OCI-LY1 (cell line): ENCODE results near the gene AGPAT2.

Experiments used
- H2AFZ ChIP-seq: fragments of 200-600 bp; sonication (generic), shearing (Covaris generic); 2 replicates; pipeline ENCODE4 v1.6.0; 2014; ENCODE audit warnings: antibody characterized with exemption, mild to moderate bottlenecking, low read length
- H3F3A ChIP-seq: fragments of 200-600 bp; sonication (generic), shearing (Covaris generic); 2 replicates; pipeline ENCODE4 v1.6.0; 2014; ENCODE audit warnings: mild to moderate bottlenecking, antibody characterized with exemption, low read length, moderate library complexity; ENCODE audit not compliant: insufficient read depth
- H3K27ac ChIP-seq: fragments of 200-600 bp; sonication (generic); 2 replicates; pipeline ENCODE4 v1.5.1; 2014; ENCODE audit warnings: low read length, mixed run types, mild to moderate bottlenecking, low read depth; ENCODE audit not compliant: poor library complexity, severe bottlenecking
- H3K27me3 ChIP-seq: fragments of 200-600 bp; sonication (generic); 2 replicates; pipeline ENCODE4 v1.6.0; 2014; ENCODE audit warnings: antibody characterized with exemption, mild to moderate bottlenecking, low read length, moderate library complexity; ENCODE audit not compliant: insufficient read depth
- H3K36me3 ChIP-seq: fragments of 200-600 bp; sonication (generic); 2 replicates; pipeline ENCODE4 v1.6.1; 2014; ENCODE audit warnings: mild to moderate bottlenecking, antibody characterized with exemption, low read length, moderate library complexity, mixed read lengths; ENCODE audit not compliant: insufficient read depth
- H3K4me1 ChIP-seq: fragments of 200-600 bp; sonication (generic); 2 replicates; pipeline ENCODE4 v1.5.1; 2014; ENCODE audit warnings: mild to moderate bottlenecking, low read length, moderate library complexity; ENCODE audit not compliant: insufficient read depth, severe bottlenecking
- H3K4me2 ChIP-seq: fragments of 200-600 bp; sonication (generic), shearing (Covaris generic); 2 replicates; pipeline ENCODE4 v1.6.1; 2014; ENCODE audit warnings: low read length
- H3K4me3 ChIP-seq: fragments of 200-600 bp; sonication (generic); 2 replicates; pipeline ENCODE4 v1.5.1; 2014; ENCODE audit warnings: low read length, low read depth, mild to moderate bottlenecking, mixed read lengths; ENCODE audit not compliant: poor library complexity, severe bottlenecking
- H3K79me2 ChIP-seq: fragments of 200-600 bp; shearing (Covaris generic); 2 replicates; pipeline ENCODE4 v1.6.1; 2016; ENCODE audit warnings: mixed run types, low read length, mixed read lengths; ENCODE audit not compliant: insufficient read depth
- H3K9ac ChIP-seq: fragments of 200-600 bp; sonication (generic), shearing (Covaris generic); 2 replicates; pipeline ENCODE4 v1.6.1; 2014; ENCODE audit warnings: mild to moderate bottlenecking, low read length, mixed read lengths
- H3K9me2 ChIP-seq: fragments of 200-600 bp; sonication (generic), shearing (Covaris generic); 2 replicates; pipeline ENCODE4 v1.6.1; 2014; ENCODE audit warnings: low read depth, mild to moderate bottlenecking, low read length, mixed read lengths
- H3K9me3 ChIP-seq: fragments of 200-600 bp; shearing (Covaris generic); 2 replicates; pipeline ENCODE4 v1.6.1; 2014; ENCODE audit warnings: low read length, mixed read lengths
- H4K20me1 ChIP-seq: fragments of 200-600 bp; sonication (generic), shearing (Covaris generic); 2 replicates; pipeline ENCODE4 v1.6.0; 2016; ENCODE audit warnings: mild to moderate bottlenecking, low read length; ENCODE audit not compliant: insufficient read depth
- EZH2 ChIP-seq: fragments of 200-600 bp; sonication (generic), shearing (Covaris generic); IDR thresholded peaks from 2 replicates; pipeline ENCODE4 v1.8.0; 2017; ENCODE audit warnings: borderline replicate concordance, mixed run types, mild to moderate bottlenecking, antibody characterized with exemption, low read length, moderate library complexity, mixed read lengths
- TF ChIP-seq, protein P1 (sequence below): fragments of 200-600 bp; sonication (generic), shearing (Covaris generic); IDR thresholded peaks from 2 replicates; pipeline ENCODE4 v1.5.1; 2017; ENCODE audit warnings: mild to moderate bottlenecking, antibody characterized with exemption, low read length, moderate library complexity, mixed read lengths

AGPAT2 gene

DNA sequence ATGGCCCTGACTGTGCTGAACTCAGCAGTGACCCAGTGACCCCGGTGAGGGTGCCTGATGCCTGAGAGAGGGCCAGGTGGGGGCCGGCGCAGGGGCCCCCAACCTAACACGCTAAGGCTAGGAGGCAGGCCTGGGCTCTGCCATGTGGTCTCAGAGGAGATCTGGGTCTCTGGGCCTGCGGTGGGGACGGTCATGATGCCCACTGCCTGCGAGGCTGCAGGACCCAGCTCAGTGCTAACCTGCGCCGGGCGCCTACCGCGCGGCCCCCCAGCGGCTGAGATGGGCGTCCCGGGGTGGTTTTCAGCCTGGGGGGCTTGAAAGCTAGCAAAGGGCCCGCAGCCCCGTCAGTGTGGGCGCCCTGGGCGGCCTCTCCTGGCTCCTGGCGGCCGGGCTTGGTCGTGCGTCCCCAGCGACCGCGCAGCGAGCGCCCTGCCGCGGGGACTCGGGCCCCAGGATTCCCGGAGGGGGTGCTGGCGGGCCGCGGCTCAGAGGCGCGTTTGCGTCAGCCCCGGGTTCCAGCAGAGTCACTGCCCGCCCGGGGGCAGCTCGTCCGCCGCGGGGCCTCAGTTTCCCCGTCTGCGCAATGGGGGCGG lies 22.1 kb downstream of the AGPAT2 start:
- no peak overlapping the region for H2AFZ ChIP-seq
- H3F3A ChIP-seq = no peaks in the 10 kb centered on the region
- no peak overlapping the region for H3K9ac ChIP-seq
- H3K79me2 ChIP-seq = no peaks in the 10 kb centered on the region
- peak overlapping the region; percentile 32; the same call in 1 of the 2 replicates for H3K4me2 ChIP-seq
- TF ChIP-seq, protein P1, sequence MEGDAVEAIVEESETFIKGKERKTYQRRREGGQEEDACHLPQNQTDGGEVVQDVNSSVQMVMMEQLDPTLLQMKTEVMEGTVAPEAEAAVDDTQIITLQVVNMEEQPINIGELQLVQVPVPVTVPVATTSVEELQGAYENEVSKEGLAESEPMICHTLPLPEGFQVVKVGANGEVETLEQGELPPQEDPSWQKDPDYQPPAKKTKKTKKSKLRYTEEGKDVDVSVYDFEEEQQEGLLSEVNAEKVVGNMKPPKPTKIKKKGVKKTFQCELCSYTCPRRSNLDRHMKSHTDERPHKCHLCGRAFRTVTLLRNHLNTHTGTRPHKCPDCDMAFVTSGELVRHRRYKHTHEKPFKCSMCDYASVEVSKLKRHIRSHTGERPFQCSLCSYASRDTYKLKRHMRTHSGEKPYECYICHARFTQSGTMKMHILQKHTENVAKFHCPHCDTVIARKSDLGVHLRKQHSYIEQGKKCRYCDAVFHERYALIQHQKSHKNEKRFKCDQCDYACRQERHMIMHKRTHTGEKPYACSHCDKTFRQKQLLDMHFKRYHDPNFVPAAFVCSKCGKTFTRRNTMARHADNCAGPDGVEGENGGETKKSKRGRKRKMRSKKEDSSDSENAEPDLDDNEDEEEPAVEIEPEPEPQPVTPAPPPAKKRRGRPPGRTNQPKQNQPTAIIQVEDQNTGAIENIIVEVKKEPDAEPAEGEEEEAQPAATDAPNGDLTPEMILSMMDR = no peak
- no peak for TF ChIP-seq EZH2
- H3K4me1 ChIP-seq = no peaks in the 10 kb centered on the region
- peak overlapping the region; percentile 38 for H3K4me3 ChIP-seq
- H3K9me3 ChIP-seq = no peaks in the 10 kb centered on the region
- no peaks in the 10 kb centered on the region for H3K9me2 ChIP-seq
- H3K27ac ChIP-seq = no peak overlapping the region
- H4K20me1 ChIP-seq = no peaks in the 10 kb centered on the region
- peaks cover 22% of the 10 kb centered on the region; the same call in 1 of the 2 replicates for H3K27me3 ChIP-seq
- H3K36me3 ChIP-seq = no peaks in the 10 kb centered on the region

DNA sequence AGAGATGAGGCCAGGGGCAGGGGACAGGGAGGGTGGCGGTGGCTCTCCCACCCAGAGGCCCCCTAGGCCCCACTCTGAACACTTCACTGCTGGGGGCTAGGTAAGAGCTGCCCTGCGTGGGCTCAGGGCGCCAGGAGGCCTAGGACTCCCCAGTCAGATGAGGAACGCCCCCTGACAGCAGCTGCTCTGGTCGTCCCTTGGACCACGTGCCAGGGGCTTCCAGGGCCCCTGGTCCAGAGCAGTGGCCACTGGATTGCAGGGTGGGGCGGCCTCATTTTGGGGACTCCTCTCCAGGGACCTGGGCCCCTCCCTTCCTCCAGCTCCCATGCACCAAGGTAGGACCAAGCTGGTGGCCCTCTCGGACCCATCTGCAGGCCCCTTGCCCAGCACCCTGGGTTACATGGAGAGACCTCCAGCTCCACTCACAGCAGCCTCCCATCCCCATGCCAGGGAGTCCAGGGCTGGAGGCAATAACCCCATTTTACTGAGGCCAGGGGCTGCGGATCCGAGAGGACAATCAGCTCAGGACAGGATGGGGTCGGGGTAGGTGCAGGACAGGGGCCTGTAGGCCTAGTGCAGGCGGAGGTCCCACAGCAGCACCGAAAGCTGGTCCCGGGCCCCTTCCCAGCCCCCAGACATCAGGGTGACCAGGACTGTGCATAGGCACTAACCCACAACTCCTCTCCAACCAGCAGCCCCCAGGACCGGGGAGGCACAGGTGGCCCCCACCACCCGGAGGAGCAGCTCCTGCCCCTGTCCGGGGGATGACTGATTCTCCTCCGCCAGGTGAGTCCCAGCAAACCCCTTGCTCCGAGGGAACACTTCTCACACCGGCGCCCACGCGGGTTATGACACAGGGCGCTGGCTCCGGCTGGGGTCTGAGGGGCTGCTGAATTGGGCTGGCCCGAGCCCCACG lies 23.0 kb downstream of the AGPAT2 start:
- TF ChIP-seq EZH2 = no peak
- TF ChIP-seq, protein P1 = no peak
- Histone ChIP-seq H3K9me3 (no peaks in the 10 kb centered on the region), H3K4me2 (no peak overlapping the region), H3K36me3 (no peaks in the 10 kb centered on the region), H3K27ac (no peak overlapping the region), H3F3A (no peaks in the 10 kb centered on the region), H4K20me1 (no peaks in the 10 kb centered on the region), H3K27me3 (peaks cover 22% of the 10 kb centered on the region; the same call in 1 of the 2 replicates), H3K4me3 (no peak overlapping the region), H3K79me2 (no peaks in the 10 kb centered on the region), H3K9ac (no peak overlapping the region), H3K9me2 (no peaks in the 10 kb centered on the region), H2AFZ (no peak overlapping the region), H3K4me1 (no peaks in the 10 kb centered on the region)

DNA sequence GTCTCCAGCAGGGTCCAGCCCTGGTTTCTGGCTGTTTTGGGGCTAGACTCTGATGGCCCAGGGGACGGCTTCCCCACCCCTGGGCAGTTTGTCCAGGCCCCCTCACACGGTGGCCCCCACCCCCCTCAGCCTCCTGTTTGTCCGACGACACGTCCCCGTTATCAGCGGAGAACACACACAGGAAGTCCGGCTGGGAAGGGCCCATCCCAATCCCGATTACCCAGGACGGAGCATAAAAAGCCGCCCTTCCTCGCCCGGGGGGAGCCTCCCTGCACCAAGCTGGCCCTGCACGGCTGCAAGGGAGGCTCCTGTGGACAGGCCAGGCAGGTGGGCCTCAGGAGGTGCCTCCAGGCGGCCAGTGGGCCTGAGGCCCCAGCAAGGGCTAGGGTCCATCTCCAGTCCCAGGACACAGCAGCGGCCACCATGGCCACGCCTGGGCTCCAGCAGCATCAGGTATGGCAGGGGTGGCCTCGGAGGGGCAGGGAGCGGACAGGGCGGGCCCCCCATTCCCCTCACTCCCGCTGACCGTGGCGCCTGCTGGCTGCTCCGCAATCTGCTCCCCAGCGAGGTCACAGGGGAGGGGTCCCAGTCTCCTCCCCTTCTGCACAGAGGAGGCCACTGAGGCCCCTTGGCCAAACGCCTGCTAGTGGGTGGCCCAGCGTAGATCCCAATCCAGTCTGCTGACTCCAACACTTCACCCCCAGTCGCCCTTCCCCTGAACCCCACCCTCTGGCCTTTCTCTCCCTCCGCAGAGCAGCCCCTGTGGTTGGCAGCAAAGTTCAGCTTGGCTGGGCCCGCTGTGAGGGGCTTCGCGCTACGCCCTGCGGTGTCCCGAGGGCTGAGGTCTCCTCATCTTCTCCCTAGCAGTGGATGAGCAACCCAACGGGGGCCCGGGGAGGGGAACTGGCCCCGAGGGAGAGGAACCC lies 24.3 kb downstream of the AGPAT2 start, which contains the start of gene EGFL7:
Gene EGFL7 (plus strand): TSS at position 261 of the 926 bp plus-strand sequence. CDS start 5,367 bp downstream, outside the sequence.
- Histone ChIP-seq H3K27ac (no peak within 1 kb of the TSS), H2AFZ (no peak within 1 kb of the TSS), H4K20me1 (no peaks in the 10 kb centered on the region), H3K27me3 (peaks cover 21% of the 10 kb centered on the region; the same call in 1 of the 2 replicates), H3K4me2 (no peak within 1 kb of the TSS), H3K36me3 (no peaks in the 10 kb centered on the region), H3K9me3 (no peaks in the 10 kb centered on the region), H3K4me3 (no peak within 1 kb of the TSS), H3K4me1 (no peaks in the 10 kb centered on the region), H3K9me2 (no peaks in the 10 kb centered on the region), H3K79me2 (no peaks in the 10 kb centered on the region), H3K9ac (no peak within 1 kb of the TSS), H3F3A (no peaks in the 10 kb centered on the region)
- TF ChIP-seq, protein P1 = no peak
- no peak for TF ChIP-seq EZH2
